K562 (cell line): ENCODE results near the gene ANKS1A. TPM values are rescaled to one million over a fixed set of nuclear protein-coding genes. Genes with fewer than 3 reads are reported as not detected.

ENCODE experiments used
- ATAC-seq: fragments of 200-7000 bp; cut with Tn5 transposase; 3 replicates; pipeline ENCODE4 v1.9.1; 2020; ENCODE audit warnings: moderate library complexity
- BruUV-seq: library from RNA; stranded (reverse); fragments of 400-500 nt; replicated peaks from 2 replicates; lab custom pipeline; 2021; lab: Mats Ljungman, UMichigan
- CTCF ChIA-PET: fragments of 300-600 bp; formaldehyde crosslinking; extraction: SDS; loops from one replicate; lab custom pipeline; 2021; ENCODE audit warnings: low intra/inter-chr PET ratio; lab: Yijun Ruan, JAX
- POLR2A ChIA-PET: fragments of 300-600, 350-650 bp; sonication (Branson Sonifier 250); formaldehyde crosslinking; extraction: SDS; loops from one replicate; lab custom pipeline; 2021; ENCODE audit warnings: antibody characterized with exemption, inconsistent platforms; lab: Yijun Ruan, JAX
- DNase-seq, 4 experiments: peaks; one replicate each; pipeline versions ENCODE4 v3.0.0 to v3.0.0-alpha.2; 2011 to 2018; ENCODE audit warnings: low spot score in 3 of 4, mixed read lengths in 3 of 4; ENCODE audit errors: extremely low read depth in 1 of 4
- FAIRE-seq: peaks from 2 replicates; lab custom pipeline; 2011; peaks lifted over from hg19 to GRCh38; lab: Jason Lieb, UNC
- H2AFZ ChIP-seq: 2 replicates; pipeline ENCODE4 v1.6.0; 2011; ENCODE audit warnings: low read depth, low read length, control low read depth, inconsistent platforms
- H3K27ac ChIP-seq: fragments of 200-600 bp; 3 replicates; pipeline ENCODE4 v1.8.0; 2011; ENCODE audit warnings: low read depth, mild to moderate bottlenecking, control low read depth, inconsistent platforms, low read length, moderate library complexity, mixed read lengths; ENCODE audit errors: extremely low read depth
- H3K27me3 ChIP-seq, 2 experiments: fragments of 300-600 bp in 1 of 2; 2 replicates in 1 of 2; 3 replicates in 1 of 2; pipeline versions ENCODE4 v1.6.0 to v1.8.0; 2011; ENCODE audit warnings: inconsistent platforms in 2 of 2, low read length in 2 of 2, mild to moderate bottlenecking in 1 of 2, mixed read lengths in 1 of 2, moderate library complexity in 1 of 2; ENCODE audit not compliant: control insufficient read depth in 2 of 2, insufficient read depth in 2 of 2
- H3K36me3 ChIP-seq: fragments of 300-600 bp; 3 replicates; pipeline ENCODE4 v1.8.0; 2011; ENCODE audit warnings: mild to moderate bottlenecking, low read length, inconsistent platforms; ENCODE audit not compliant: control insufficient read depth, insufficient read depth
- H3K4me1 ChIP-seq, 2 experiments: fragments of 200-600 bp in 1 of 2; replicated peaks in 1 of 2; 2 replicates in 1 of 2; 3 replicates in 1 of 2; pipeline versions ENCODE4 v1.5.1 to v1.8.0; 2011; ENCODE audit warnings: inconsistent platforms in 2 of 2, low read length in 2 of 2, mild to moderate bottlenecking in 1 of 2, mixed read lengths in 1 of 2, moderate library complexity in 1 of 2; ENCODE audit not compliant: control insufficient read depth in 2 of 2, insufficient read depth in 2 of 2
- H3K4me2 ChIP-seq: 2 replicates; pipeline ENCODE4 v1.6.1; 2011; ENCODE audit warnings: low read length, control low read depth, inconsistent platforms, mixed read lengths; ENCODE audit not compliant: insufficient read depth
- H3K4me3 ChIP-seq: fragments of 200-600 bp; sonication (generic), shearing (Covaris generic); 2 replicates; pipeline ENCODE4 v1.5.1; 2016; ENCODE audit warnings: control low read depth, inconsistent platforms
- H3K79me2 ChIP-seq: fragments of 200-600 bp; 3 replicates; pipeline ENCODE4 v1.8.0; 2011; ENCODE audit warnings: low read length, inconsistent platforms; ENCODE audit not compliant: control insufficient read depth, insufficient read depth
- H3K9ac ChIP-seq, 2 experiments: 2 replicates each; pipeline versions ENCODE4 v1.6.0 to v1.6.1; 2011; ENCODE audit warnings: low read depth in 2 of 2, low read length in 2 of 2, control low read depth in 1 of 2, inconsistent platforms in 1 of 2, mild to moderate bottlenecking in 1 of 2, mixed read lengths in 1 of 2; ENCODE audit not compliant: insufficient read depth in 1 of 2
- H3K9me1 ChIP-seq: one replicate; pipeline ENCODE4 v1.6.0; 2011; ENCODE audit warnings: inconsistent platforms, mild to moderate bottlenecking, low read length, moderate library complexity; ENCODE audit not compliant: control insufficient read depth, insufficient read depth
- H3K9me3 ChIP-seq: replicated peaks from 2 replicates; pipeline ENCODE4 v1.5.1; 2011; ENCODE audit warnings: low read depth, low read length, inconsistent platforms; ENCODE audit not compliant: control insufficient read depth, insufficient read depth
- H4K20me1 ChIP-seq: replicated peaks from 2 replicates; pipeline ENCODE4 v1.6.1; 2011; ENCODE audit warnings: low read length, inconsistent platforms, mixed read lengths; ENCODE audit not compliant: control insufficient read depth, insufficient read depth
- CBX8 ChIP-seq: fragments of 200-600 bp; sonication (generic); IDR thresholded peaks from 2 replicates; pipeline ENCODE4 v1.6.1; 2012; ENCODE audit warnings: borderline replicate concordance, mixed run types, low read depth, mild to moderate bottlenecking, moderate library complexity, mixed read lengths, low read length, control low read depth, inconsistent platforms; ENCODE audit not compliant: poor library complexity, severe bottlenecking; ENCODE audit errors: extremely low read depth
- ERF ChIP-seq: fragments of 450-650 bp; formaldehyde crosslinking; IDR thresholded peaks from 2 replicates; pipeline ENCODE4 v1.4.0; 2020; ENCODE audit warnings: mild to moderate bottlenecking, mixed read lengths
- ETV5 ChIP-seq: sonication (generic); formaldehyde crosslinking; IDR thresholded peaks from 2 replicates; pipeline ENCODE4 v1.4.0; 2020; ENCODE audit warnings: low read depth, mild to moderate bottlenecking, missing genetic modification reagents
- MTF1 ChIP-seq: fragments of 250-450 bp; sonication (Bioruptor Pico); IDR thresholded peaks from 2 replicates; pipeline ENCODE4 v1.9.0; 2021; ENCODE audit warnings: moderate library complexity, mild to moderate bottlenecking, inconsistent platforms, borderline replicate concordance
- MXD1 ChIP-seq: fragments of 250-450 bp; sonication (Bioruptor Pico); IDR thresholded peaks from 2 replicates; pipeline ENCODE4 v1.8.0; 2021; ENCODE audit warnings: borderline replicate concordance, mild to moderate bottlenecking, moderate library complexity; ENCODE audit not compliant: poor library complexity, severe bottlenecking
- NONO ChIP-seq, 2 experiments: fragments of 200-400 bp in 1 of 2; fragments of 450-650 bp in 1 of 2; formaldehyde crosslinking in 1 of 2; IDR thresholded peaks; 2 replicates each; pipeline ENCODE4 v1.6.1; 2017; ENCODE audit warnings: low read depth in 2 of 2, mild to moderate bottlenecking in 2 of 2, moderate library complexity in 2 of 2, low read length in 1 of 2
- SNRNP70 ChIP-seq: fragments of 200-400 bp; formaldehyde crosslinking; optimal IDR thresholded peaks from 2 replicates; pipeline ENCODE3; 2017; ENCODE audit warnings: low read depth, low read length
- ZBED1 ChIP-seq: IDR thresholded peaks from 2 replicates; pipeline ENCODE4 v1.6.1; 2014
- ZBTB17 ChIP-seq: fragments of 450-650 bp; formaldehyde crosslinking; IDR thresholded peaks from 2 replicates; pipeline ENCODE4 v1.4.0; 2020; ENCODE audit warnings: mild to moderate bottlenecking
- ZNF3 ChIP-seq: fragments of 250-450 bp; sonication (Bioruptor Pico); IDR thresholded peaks from 2 replicates; pipeline ENCODE4 v1.5.0; 2021; ENCODE audit warnings: mild to moderate bottlenecking, moderate library complexity
- WGBS: fragments of 100-300 bp; shearing (Covaris generic); methylation state at CpG from one replicate; pipeline ENCODE4 v1.1.6; 2016; ENCODE audit warnings: low coverage, mixed read lengths; ENCODE audit not compliant: insufficient coverage; ENCODE audit errors: missing lambda C conversion rate; 5-methylcytosine and 5-hydroxymethylcytosine counted together
- in situ Hi-C: fragments of 300-500 bp; cut with MboI; formaldehyde crosslinking; loops from 4 replicates; pipeline ENCODE4 v1.15.0; 2018; ENCODE audit warnings: inconsistent platforms, mixed read lengths
- intact Hi-C: fragments of 100-400 bp; cut with micrococcal nuclease; formaldehyde crosslinking; loops from 2 replicates; pipeline ENCODE4 v1.14.2; 2022
- polyA plus RNA-seq, 8 experiments: library from polyadenylated mRNA; depleted of rRNA in 4 of 8; stranded (reverse) in 5 of 8; unstranded in 3 of 8; fragments of >200 nt; fragmentation: Nextera tagmentation in 2 of 8; fragmentation: Illumina TruSeq in 1 of 8; extraction: Ambion mirVana in 2 of 8; extraction: Trizol in 1 of 8; gene quantifications; 2 replicates each; pipeline versions ENCODE4 v1.2.1 to v1.2.3, GENCODE V29; 2011 to 2014; ENCODE audit warnings: inconsistent platforms in 1 of 8, missing spikeins in 1 of 8
- total RNA-seq, 7 experiments: library from RNA; depleted of rRNA in 6 of 7; stranded (reverse); fragments of >200 nt in 6 of 7; fragmentation: Illumina TruSeq in 2 of 7; extraction: Trizol in 2 of 7; gene quantifications; 2 replicates each; pipeline versions ENCODE4 v1.2.1 to v1.2.3, GENCODE V29; 2011 to 2021; ENCODE audit warnings: low replicate concordance in 1 of 7

ANKS1A gene
- total and polyA plus RNA-seq, 9 of the 15 experiments (the other 6 are each of a cell fraction or from before 2014, with no cell fraction given) = 1.1 to 13.8 (median 5.3) TPM

DNA sequence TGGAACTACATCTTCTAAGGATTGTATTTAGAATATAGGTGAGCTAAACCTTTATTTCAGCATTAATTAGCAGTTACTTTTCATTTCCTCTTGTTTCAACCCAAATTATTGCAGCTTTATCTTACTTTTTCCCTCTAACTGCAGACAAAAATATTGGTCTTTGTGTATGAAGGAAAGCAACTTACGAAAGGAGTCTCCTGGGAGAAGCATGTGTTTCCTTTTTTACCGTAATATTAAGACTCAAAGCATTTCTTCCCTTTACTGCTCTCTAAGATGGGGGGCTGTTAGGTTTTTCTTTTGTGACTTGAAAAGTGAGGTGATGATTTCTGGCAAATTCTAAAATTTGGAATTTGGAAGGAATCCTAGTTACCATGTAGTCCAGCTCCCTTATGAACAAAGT is 141.0 kb downstream of the ANKS1A start (continued):
- no peak for TF ChIP-seq NONO (IDR thresholded peaks at IDR 0.05; ENCODE audit: low read depth in 2 of 2, low read length in 1 of 2)

DNA sequence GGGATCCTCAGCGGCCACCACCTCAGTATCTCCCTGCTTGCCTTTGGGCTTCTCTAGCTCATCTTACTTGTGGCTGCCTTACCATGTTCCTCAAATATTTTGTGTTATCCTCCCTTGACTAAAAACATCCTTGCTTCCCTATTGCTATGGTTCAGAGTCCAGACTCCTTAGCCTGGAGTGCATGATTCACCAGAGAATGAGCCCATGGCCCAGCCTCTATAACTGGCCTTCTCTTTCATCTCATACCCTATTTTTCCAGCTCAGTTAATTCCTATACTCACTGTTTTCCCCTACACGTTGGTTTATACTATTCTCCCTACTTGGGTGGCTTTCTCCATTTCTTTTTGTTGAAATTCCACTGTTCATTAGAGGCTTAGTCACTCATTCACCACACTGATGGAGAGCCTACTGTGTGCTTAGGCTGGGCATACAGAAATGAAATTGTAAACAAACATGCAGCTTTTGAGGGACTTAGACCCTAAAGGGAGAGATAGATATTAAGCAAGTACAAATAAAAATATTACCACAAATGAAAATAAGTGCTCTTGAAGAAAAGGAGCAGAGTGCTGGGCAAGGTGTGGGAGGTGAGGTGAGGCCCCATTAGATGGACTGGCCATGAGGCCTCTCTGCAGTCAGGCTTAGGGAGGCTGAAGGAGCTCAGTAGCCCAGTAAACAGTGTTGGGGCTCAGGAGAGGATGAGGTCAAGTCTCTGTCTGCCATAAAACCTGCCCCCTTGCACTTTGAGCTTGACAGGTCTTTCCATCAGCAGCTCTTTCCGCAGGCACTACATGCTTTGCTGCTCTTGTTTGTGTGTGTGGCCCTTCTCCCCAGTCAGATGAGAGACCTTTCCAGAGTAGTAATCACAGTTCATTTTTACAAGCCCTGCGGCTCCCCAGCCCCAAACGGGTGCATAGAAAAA is 142.8 kb downstream of the ANKS1A start:
- H3K9me1 ChIP-seq = no peaks in the 10 kb centered on the region
- no peaks in the 10 kb centered on the region for H4K20me1 ChIP-seq
- no peak overlapping the region for H3K4me2 ChIP-seq
- no peak overlapping the region for H3K27ac ChIP-seq
- no peak for DNase-seq
- no peak overlapping the region for H2AFZ ChIP-seq
- no peak for TF ChIP-seq ERF
- TF ChIP-seq SNRNP70 = no peak
- TF ChIP-seq ETV5 (CRISPR knock-in tag) = no peak
- TF ChIP-seq MXD1 (CRISPR knock-in tag) = no peak
- TF ChIP-seq ZBTB17 (CRISPR knock-in tag) = no peak
- TF ChIP-seq CBX8 = no peak
- no peak for TF ChIP-seq NONO (IDR thresholded peaks at IDR 0.05; ENCODE audit: low read depth in 2 of 2, low read length in 1 of 2)
- no peak for TF ChIP-seq ZNF3 (CRISPR knock-in tag)
- no peak for TF ChIP-seq MTF1
- TF ChIP-seq ZBED1 = no peak
- TF ChIP-seq, all 486 proteins: peak for 0
- BruUV-seq = no TSS peak
- ChIA-PET POLR2A (interaction anchor here (0.6 to 1.6 kb wide), 3 partner anchors 10 to 146 kb away, joined by 3 to 4 read pairs (median 3); no protein-coding TSS in a partner anchor), CTCF (no interaction called here)
- Histone ChIP-seq H3K36me3 (no peaks in the 10 kb centered on the region), H3K4me3 (no peak overlapping the region), H3K9ac (no peak overlapping the region), H3K9me3 (no peaks in the 10 kb centered on the region), H3K79me2 (no peaks in the 10 kb centered on the region), H3K4me1 (no peaks in the 10 kb centered on the region), H3K27me3 (no peaks in the 10 kb centered on the region)
- ATAC-seq (no peak), FAIRE-seq (no peak)
- 53% methylated on average over 5 of the region's 5 CpGs for WGBS
- in situ Hi-C loops (no loop called here), intact Hi-C loops (no loop called here)
